HG02981 (cell line): ENCODE results near the gene SRD5A1.
A peak's percentile ranks its signal among the peaks of the same experiment; 100 is the strongest.

Experiments used
- ATAC-seq: cut with Tn5 transposase; IDR thresholded peaks from one replicate; pipeline ENCODE4 v1.9.1; 2021; ENCODE audit warnings: mild to moderate bottlenecking, moderate library complexity; ENCODE audit not compliant: unreplicated experiment

Gene SRD5A1

GRCh38 chr5:6632888-6633468 lies at the start of gene SRD5A1, which contains the start of gene NSUN2:
Gene SRD5A1, plus strand, starts transcription at chr5:6633440. Its CDS starts 137 bp downstream, at chr5:6633577.
Gene NSUN2, minus strand, starts transcription at chr5:6633044. Its CDS starts 65 bp downstream, at chr5:6632979.
- peak; percentile 88 for ATAC-seq

GRCh38 chr5:6584101-6584645 lies 49.1 kb upstream of the SRD5A1 start:
- no peak for ATAC-seq

GRCh38 chr5:6584727-6585126 lies 48.5 kb upstream of the SRD5A1 start:
- no peak for ATAC-seq

- no peak for ATAC-seq
Measured at GRCh38 chr5:6585168-6585567, 48.1 kb upstream of the SRD5A1 start.

- ATAC-seq = no peak
Measured at GRCh38 chr5:6585939-6586646, 47.1 kb upstream of the SRD5A1 start.

- no peak for ATAC-seq
Measured at GRCh38 chr5:6586647-6587042, 46.6 kb upstream of the SRD5A1 start.

GRCh38 chr5:6587171-6587570 lies 46.1 kb upstream of the SRD5A1 start:
- no peak for ATAC-seq

- no peak for ATAC-seq
Measured at GRCh38 chr5:6590581-6590980, 42.7 kb upstream of the SRD5A1 start.

- no peak for ATAC-seq
Measured at GRCh38 chr5:6591671-6592288, 41.5 kb upstream of the SRD5A1 start.

- no peak for ATAC-seq
Measured at GRCh38 chr5:6592601-6593000, 40.6 kb upstream of the SRD5A1 start.

- no peak for ATAC-seq
Measured at GRCh38 chr5:6593148-6594016, 39.9 kb upstream of the SRD5A1 start.

- ATAC-seq = no peak
Measured at GRCh38 chr5:6594066-6594465, 39.2 kb upstream of the SRD5A1 start.

- ATAC-seq = no peak
Measured at GRCh38 chr5:6595405-6595804, 37.8 kb upstream of the SRD5A1 start.

GRCh38 chr5:6596388-6596787 lies 36.9 kb upstream of the SRD5A1 start:
- no peak for ATAC-seq

GRCh38 chr5:6597557-6597956 lies 35.7 kb upstream of the SRD5A1 start:
- ATAC-seq = no peak

GRCh38 chr5:6598351-6598900 lies 34.8 kb upstream of the SRD5A1 start:
- ATAC-seq = no peak

GRCh38 chr5:6599739-6600138 lies 33.5 kb upstream of the SRD5A1 start:
- no peak for ATAC-seq

GRCh38 chr5:6601271-6601670 lies 32.0 kb upstream of the SRD5A1 start:
- no peak for ATAC-seq

- no peak for ATAC-seq
Measured at GRCh38 chr5:6601816-6602215, 31.4 kb upstream of the SRD5A1 start.

- ATAC-seq = no peak
Measured at GRCh38 chr5:6602441-6602840, 30.8 kb upstream of the SRD5A1 start.

GRCh38 chr5:6603643-6604042 lies 29.6 kb upstream of the SRD5A1 start:
- ATAC-seq = no peak
